Hippocampal formation (tissue), 2 donors: ENCODE data around the gene ZBTB2.
A peak's percentile ranks its signal among the peaks of the same experiment; 100 is the strongest.
"Not testable (repeated sequence)": the region's sequence is repeated elsewhere in the genome, so short reads cannot be mapped to it uniquely, and the experiment has no call there.

Experiments
- DNase-seq, 2 donors: peaks; one replicate each; lab custom pipeline; 2025; lab: John Stamatoyannopoulos, UW

The ZBTB2 gene

DNA sequence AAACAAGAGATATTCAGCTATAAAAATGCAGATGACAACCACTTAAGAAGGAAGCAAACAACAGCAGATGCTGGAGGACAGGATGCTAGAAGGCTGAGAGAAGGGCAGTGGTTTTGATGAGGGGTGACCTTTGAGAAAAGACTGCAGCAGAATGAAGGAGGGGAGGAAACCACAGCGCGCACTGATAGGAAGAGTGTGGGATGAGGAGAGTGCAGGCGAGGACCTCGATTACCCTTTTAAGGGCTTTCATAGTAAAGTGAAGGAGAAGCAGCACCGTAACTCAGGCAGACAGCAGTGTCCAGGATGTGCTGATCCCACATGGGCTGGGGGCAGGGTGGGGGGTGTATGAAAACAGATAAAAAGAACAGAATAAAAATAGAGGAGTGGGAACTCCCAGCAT lies 19.2 kb downstream of the ZBTB2 start:
- no peak for DNase-seq

DNA sequence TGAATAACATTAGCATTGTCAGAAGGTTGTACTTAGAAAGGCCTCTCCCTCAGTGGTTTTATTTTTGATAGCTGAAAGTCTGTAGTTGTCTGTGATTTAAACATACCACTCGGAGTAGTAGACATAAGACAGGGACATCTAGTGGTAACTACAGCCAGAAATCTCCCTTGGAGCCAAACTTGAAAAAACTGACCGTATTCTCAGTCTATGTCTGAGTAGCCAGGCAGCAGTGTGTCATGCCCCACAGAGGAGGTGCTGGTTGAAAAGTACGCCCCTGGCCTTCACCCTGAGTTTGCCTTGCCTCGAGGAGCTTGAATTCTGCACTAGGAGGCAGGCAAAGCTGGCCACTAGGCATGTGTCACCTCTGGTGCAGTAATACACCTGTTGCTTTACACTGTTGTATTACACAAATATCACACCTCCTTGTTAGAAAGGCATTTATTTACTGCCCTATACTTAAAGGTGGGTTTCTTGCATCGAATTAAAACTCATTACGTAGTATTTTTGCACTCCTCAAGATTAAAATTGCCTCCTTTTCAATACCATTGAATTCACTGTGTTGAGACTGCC lies 20.8 kb downstream of the ZBTB2 start:
- no peak for DNase-seq

DNA sequence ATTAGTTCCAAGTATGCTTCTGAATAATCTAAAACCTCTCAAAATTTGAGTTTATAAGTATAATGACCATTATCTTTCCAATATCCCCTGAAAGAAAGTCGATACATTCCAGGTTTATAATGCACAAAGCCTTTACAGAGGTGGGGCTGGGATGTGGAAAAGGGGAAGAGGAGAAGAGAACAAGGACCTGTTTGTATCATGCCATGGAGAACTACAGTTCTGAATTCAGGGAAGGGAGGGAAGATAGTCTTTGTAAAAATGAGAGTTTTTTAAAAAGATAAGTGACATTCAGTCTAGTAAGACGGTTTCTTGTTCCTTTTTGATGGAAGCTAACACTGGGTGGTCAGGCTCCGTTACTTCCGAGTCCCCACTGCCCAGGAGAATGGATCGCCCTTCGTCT lies 26.1 kb downstream of the ZBTB2 start:
- DNase-seq = no peak

DNA sequence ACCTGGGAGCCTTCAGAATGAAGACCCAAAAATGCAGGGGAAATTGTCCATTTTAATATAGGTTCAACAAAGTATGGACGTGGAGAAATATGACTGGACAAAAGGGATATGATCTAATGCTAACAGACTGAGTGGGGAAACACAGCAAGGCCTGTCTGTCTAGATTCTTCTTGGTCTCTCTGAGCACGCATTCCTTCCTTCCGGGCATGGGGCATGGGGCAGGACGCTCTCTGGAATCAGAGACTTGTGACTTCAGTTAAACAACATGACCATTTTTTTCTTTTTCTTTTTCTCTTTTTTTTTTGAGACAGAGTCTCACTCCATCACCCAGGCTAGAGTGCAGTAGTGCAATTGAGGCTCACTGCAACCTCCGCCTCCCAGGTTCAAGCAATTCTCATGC lies 31.9 kb downstream of the ZBTB2 start:
- DNase-seq = no peak

DNA sequence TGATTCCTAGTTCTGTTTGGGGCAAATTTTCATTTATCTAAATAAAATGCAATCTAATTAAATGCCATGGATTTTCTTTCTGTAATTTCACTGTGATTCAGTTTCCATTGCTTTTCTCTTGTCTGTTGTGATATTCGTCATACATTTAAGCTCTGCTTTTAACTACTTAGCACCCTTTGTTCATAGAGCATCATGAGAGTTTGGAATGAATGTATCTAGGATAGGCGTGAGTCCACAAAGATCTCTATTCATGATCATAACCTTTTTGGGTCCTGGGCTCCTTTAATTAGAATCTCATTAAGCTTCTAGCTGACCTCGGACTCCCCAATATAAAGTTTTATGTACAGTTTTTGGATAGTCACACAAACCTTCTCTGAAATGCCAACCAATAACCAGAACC lies 32.9 kb downstream of the ZBTB2 start:
- no peak for DNase-seq

DNA sequence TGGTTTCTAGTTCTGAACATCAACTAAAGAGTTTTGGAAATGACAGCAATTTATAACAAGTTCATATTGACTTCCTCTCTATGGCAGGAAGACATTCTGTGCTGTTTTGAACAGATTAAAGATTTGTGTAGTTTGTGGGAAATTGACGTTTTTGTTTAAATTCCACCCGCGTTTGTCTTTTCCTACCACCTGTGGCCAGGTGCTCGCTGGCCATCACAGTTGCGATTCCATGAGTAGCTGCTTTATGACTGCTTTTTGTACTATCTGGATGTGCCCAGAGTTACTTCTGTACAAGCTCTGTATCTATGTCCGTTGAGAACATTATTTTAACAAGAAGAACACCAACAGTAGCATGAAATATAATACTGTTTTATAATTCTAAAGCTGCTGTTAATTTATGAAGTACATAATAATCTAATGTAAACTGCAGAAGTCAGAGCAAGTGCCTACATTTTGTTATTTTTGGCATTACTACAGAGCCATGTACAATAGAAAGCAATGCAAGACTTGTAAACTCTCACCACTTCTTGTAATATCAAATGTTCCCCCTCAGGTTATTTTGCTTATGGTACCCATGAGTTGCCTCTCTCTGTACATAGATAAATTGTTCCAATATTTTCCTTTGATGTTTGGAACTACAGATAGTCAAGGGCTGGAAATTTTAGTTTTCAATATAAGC lies 33.5 kb downstream of the ZBTB2 start:
- DNase-seq = no peak

DNA sequence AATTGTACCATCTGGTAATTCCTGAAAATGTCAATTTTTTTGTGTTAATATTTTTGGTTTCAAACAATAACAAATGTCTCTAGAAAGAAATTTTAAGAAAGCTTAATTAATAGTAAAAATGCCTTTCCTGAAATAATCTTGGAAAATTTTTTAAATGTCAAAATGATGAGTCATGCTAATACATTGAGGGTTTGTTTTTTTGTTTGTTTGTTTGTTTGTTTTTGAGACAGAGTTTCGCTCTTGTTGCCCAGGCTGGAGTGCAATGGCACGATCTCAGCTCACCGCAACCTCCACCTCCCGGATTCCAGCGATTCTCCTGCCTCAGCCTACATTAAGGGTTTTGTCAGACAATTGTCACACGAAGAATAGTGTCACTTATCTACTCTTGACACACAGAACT lies 34.4 kb downstream of the ZBTB2 start:
- DNase-seq = not testable (repeated sequence)

DNA sequence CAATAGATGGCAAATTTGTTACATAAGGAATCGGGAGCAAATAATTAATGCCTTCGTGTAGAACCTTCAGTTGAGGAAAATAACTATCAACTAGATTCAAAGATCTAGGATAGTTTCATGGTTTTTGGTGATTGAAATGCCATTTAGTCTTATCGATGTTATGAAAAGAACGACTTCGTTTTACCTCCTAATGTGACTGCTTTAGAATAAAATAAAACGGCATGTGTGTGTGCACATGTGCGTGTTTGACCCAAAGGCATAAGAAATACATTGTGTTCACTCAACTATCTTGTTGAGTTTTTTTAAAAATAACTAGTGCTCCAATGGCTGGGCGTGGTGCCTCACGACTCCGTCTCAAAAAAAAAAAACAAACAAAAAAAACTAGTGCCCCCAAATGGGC lies 37.6 kb downstream of the ZBTB2 start:
- DNase-seq = no peak

DNA sequence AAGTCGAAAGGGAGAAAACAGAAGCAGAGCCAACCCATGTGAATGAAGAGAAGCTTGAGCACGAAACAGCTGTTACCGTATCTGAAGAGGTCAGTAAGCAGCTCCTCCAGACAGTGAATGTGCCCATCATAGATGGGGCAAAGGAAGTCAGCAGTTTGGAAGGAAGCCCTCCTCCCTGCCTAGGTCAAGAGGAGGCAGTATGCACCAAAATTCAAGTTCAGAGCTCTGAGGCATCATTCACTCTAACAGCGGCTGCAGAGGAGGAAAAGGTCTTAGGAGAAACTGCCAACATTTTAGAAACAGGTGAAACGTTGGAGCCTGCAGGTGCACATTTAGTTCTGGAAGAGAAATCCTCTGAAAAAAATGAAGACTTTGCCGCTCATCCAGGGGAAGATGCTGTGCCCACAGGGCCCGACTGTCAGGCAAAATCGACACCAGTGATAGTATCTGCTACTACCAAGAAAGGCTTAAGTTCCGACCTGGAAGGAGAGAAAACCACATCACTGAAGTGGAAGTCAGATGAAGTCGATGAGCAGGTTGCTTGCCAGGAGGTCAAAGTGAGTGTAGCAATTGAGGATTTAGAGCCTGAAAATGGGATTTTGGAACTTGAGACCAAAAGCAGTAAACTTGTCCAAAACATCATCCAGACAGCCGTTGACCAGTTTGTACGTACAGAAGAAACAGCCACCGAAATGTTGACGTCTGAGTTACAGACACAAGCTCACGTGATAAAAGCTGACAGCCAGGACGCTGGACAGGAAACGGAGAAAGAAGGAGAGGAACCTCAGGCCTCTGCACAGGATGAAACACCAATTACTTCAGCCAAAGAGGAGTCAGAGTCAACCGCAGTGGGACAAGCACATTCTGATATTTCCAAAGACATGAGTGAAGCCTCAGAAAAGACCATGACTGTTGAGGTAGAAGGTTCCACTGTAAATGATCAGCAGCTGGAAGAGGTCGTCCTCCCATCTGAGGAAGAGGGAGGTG lies 38.7 kb downstream of the ZBTB2 start:
- DNase-seq = no peak

DNA sequence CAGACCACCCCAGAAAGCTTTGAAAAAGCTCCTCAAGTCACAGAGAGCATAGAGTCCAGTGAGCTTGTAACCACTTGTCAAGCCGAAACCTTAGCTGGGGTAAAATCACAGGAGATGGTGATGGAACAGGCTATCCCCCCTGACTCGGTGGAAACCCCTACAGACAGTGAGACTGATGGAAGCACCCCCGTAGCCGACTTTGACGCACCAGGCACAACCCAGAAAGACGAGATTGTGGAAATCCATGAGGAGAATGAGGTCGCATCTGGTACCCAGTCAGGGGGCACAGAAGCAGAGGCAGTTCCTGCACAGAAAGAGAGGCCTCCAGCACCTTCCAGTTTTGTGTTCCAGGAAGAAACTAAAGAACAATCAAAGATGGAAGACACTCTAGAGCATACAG lies 39.6 kb downstream of the ZBTB2 start:
- no peak for DNase-seq

DNA sequence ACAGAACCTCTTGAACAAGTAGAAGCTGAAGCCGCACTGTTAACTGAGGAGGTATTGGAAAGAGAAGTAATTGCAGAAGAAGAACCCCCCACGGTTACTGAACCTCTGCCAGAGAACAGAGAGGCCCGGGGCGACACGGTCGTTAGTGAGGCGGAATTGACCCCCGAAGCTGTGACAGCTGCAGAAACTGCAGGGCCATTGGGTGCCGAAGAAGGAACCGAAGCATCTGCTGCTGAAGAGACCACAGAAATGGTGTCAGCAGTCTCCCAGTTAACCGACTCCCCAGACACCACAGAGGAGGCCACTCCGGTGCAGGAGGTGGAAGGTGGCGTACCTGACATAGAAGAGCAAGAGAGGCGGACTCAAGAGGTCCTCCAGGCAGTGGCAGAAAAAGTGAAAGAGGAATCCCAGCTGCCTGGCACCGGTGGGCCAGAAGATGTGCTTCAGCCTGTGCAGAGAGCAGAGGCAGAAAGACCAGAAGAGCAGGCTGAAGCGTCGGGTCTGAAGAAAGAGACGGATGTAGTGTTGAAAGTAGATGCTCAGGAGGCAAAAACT lies 40.1 kb downstream of the ZBTB2 start:
- no peak for DNase-seq

DNA sequence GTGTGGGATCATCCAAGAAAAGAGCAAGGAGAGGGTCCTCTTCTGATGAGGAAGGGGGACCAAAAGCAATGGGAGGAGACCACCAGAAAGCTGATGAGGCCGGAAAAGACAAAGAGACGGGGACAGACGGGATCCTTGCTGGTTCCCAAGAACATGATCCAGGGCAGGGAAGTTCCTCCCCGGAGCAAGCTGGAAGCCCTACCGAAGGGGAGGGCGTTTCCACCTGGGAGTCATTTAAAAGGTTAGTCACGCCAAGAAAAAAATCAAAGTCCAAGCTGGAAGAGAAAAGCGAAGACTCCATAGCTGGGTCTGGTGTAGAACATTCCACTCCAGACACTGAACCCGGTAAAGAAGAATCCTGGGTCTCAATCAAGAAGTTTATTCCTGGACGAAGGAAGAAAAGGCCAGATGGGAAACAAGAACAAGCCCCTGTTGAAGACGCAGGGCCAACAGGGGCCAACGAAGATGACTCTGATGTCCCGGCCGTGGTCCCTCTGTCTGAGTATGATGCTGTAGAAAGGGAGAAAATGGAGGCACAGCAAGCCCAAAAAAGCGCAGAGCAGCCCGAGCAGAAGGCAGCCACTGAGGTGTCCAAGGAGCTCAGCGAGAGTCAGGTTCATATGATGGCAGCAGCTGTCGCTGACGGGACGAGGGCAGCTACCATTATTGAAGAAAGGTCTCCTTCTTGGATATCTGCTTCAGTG lies 40.8 kb downstream of the ZBTB2 start:
- DNase-seq = no peak

DNA sequence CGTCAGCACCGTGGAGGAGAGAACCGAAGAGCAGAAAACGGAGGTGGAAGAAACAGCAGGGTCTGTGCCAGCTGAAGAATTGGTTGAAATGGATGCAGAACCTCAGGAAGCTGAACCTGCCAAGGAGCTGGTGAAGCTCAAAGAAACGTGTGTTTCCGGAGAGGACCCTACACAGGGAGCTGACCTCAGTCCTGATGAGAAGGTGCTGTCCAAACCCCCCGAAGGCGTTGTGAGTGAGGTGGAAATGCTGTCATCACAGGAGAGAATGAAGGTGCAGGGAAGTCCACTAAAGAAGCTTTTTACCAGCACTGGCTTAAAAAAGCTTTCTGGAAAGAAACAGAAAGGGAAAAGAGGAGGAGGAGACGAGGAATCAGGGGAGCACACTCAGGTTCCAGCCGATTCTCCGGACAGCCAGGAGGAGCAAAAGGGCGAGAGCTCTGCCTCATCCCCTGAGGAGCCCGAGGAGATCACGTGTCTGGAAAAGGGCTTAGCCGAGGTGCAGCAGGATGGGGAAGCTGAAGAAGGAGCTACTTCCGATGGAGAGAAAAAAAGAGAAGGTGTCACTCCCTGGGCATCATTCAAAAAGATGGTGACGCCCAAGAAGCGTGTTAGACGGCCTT lies 41.6 kb downstream of the ZBTB2 start:
- DNase-seq = peak in 1 of 2 donors; percentile 88

DNA sequence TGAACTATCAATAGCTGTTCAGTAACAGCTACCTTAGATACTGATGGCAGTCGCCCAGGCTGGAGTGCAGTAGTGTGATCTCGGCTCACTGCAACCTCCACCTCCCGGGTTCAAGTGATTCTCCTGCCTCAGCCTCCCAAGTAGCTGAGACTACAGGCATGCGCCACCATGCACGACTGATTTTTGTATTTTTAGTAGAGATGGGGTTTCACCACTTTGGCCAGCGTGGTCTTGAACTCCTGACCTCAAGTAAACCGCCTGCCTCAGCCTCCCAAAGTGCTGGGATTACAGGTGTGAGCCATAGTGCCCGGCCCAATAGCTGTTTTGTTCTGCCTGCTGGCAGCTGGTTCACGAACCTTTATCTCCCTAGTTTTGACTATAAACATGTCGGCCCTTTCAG lies 48.6 kb downstream of the ZBTB2 start:
- DNase-seq = not testable (repeated sequence)

DNA sequence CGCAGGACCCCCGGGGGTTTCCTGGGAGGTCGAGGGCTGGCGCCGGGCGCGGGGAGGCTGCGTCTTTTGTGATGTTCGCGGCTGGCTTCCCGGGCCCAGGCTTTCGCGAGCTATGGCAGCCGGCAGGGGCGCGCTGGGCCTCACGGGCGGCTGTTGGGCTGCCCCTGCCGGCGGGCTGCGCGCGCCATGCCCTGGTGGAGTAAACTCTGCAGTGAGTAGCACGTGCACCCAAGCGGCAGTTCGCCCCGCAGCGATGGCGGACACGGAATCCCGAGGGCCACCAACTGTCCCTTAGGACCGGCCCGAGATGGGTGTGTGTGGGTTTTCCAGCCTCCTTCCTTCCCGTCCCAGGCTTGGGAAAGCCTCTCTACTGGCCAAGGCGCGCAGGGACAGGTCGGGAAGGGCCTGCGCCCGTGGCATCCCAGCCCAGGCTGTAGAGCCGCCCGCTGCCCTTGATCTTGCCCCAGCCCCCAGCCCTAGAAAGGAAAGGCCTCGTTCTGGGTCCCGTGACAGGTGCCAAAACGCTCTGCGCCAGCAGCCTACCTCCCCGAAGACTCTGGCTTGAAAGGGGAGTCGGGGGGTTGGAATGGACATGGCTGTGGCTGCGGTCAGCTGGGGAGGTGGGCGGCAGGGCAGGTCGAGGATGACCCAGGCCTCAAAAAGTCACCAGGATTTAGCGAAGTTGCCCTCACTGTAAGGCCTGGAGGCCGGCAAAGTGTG lies 49.7 kb downstream of the ZBTB2 start:
- DNase-seq = no peak

DNA sequence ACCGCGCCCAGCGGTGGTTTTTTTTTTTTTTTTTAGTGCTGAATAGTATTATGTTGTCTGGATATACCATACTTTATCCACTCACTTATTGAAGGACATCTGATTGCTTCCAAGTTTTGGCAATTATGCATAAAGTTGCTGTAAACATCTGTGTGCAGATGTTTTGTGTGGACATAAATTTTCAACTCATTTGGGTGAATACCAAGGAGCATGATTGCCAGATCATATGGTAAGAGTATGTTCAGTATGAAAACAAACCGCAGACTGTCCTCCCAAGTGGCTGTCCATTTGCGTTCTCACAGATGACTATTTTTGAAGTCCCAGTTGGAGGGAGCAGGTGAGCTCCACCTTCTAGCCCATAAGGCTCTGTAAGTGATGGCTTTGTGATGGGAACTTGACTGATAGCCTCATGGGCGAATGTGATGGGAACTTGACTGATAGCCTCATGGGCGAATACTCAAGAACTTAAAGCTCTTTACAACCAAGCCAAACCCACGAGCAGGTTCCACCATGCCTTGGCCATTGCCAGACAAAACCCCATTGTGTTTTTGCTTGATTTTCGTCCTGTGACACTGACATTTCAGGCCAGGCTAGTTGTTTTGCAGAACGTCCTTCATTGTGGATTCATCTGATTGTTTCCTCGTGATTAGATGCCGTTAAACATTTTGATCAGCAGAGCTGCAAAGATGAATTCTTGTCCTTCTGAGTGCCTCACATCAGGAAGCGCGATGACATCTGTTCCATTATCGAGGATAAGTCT lies 51.0 kb downstream of the ZBTB2 start:
- no peak for DNase-seq

DNA sequence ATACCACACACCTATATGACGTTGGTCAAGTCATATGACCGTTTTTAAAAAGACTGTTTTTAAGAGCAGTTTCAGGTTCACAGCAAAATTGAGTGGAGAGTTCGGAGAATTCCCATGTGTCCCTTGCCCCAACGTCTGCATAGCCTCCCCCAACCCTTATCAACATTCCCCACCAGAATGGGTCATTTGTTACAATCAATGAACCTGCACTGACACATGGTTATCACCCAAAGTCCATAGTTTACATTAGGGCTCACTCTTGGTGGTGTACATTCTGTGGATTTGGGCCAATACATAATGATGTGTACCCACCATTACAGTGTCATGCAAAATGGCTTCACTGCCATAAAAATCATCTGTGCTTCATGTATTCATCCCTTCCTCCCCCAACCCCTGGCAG lies 52.0 kb downstream of the ZBTB2 start:
- DNase-seq = no peak

DNA sequence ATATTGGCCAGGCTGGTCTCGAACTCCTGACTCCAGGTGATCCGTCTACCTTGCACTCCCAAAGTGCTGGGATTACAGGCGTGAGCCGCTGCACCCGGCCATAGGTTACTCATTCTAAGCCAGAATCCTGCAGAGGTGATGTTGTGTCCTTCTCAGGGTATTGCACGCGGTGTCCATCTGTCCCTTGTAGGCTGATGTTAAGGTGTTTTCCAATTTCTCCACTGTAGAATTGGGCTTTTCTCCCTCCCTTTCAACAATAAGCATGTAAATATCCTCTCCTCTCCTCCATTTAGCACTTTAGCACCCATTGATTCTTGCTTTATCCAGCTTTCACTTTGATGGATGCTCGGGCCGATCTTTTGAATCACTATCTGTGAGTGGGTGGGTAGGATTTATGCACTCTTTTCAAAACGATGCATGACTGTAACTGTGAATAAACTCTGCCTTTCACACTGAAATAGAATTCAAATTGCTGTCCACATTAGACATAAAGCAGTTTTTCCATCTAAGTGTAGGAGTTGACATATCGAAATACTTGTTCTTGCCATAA lies 52.6 kb downstream of the ZBTB2 start:
- no peak for DNase-seq

DNA sequence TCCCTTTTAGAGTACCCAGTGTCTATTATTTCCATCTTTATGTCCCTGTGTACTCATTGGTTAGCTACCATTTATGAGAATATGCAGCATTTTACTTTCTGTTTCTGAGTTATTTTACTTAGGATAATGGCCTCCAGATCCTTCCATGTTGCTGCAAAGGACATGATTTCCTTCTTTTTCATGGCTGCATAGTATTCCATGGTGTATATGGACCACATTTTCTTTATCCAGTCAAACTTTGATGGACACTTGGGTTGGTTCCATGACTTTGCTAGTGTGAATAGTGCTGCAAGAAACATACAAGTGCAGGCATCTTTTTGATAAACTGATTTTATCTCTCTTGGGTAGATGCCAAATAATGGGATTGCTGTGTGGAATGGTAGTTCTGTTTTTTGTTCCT lies 55.4 kb downstream of the ZBTB2 start:
- DNase-seq = no peak
